ENCODE measurements around the gene CRAMP1. TPM values are rescaled to one million over a fixed set of nuclear protein-coding genes. Genes with fewer than 3 reads are reported as not detected.

CRAMP1 gene
- total RNA-seq, 1 donor from 2014 or later: 5.2 TPM

DNA sequence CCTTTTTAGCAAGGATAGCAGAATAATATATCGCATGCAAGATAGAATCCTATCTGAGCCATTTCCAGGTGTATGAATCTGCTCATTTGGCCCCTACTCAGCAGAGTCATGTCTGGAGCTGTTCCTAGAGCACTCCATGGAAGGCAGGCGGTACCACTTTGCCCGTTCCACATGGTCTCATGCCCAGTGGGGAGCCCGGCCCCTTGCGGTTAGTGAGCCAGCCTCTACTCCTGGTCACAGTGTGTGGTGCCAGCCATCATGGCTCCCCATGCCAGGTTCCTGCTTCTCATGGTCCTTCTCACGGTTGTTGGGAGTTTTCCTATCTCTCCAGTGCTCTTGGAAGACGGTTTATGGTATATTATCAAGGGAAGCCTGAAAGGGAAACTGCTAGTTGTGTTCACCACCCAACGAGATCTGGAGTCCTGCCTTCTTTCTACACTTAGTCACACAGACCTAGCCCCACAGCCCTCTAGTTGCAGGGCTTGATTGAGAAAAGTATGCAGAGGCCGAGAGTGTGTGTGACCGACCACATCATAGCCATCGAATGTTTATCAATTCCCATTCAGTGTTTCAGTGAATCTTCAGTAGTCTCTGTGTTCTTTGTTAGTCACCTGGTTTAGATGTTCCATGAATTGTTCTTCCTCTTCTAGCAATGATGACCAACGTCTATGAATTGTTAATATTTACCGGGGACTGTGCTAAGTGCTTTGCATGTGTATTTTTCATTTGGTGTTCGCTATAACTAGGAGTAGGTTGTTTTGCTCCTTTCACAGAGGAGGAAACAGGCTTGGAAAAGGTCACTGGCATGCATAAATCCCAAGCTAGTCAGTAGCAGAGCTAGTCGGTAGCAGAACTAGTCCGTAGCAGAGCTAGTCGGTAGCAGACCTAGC lies 75.5 kb downstream of the CRAMP1 start:
- H3K27me3 ChIP-seq (ENCODE audit: control insufficient read depth in 3 of 3, insufficient read depth in 3 of 3, low read length in 3 of 3): no peaks in the 10 kb centered on the region
- peaks cover 17 to 39% (median 36%) of the 10 kb centered on the region in 3 donors for H3K36me3 ChIP-seq (ENCODE audit: control insufficient read depth in 3 of 3, insufficient read depth in 3 of 3, low read length in 3 of 3)
- H3K4me3 ChIP-seq (ENCODE audit: low read length in 3 of 3): no peak overlapping the region
- no peak overlapping the region for H3K27ac ChIP-seq (ENCODE audit: low read depth, low read length)
- no peaks in the 10 kb centered on the region for H3K4me1 ChIP-seq (ENCODE audit: control insufficient read depth in 3 of 3, insufficient read depth in 3 of 3, low read length in 3 of 3)
- H3K9ac ChIP-seq (ENCODE audit: low read depth in 1 of 3, low read length in 3 of 3): no peak overlapping the region
- H3K9me3 ChIP-seq (ENCODE audit: control insufficient read depth in 3 of 3, low read length in 3 of 3): no peaks in the 10 kb centered on the region

GRCh38 chr16:1688807-1689560 lies 76.8 kb downstream of the CRAMP1 start:
- Histone ChIP-seq H3K9me3 (ENCODE audit: control insufficient read depth in 3 of 3, low read length in 3 of 3) (no peaks in the 10 kb centered on the region), H3K27ac (ENCODE audit: low read depth, low read length) (no peak overlapping the region), H3K4me1 (ENCODE audit: control insufficient read depth in 3 of 3, insufficient read depth in 3 of 3, low read length in 3 of 3) (no peaks in the 10 kb centered on the region), H3K4me3 (ENCODE audit: low read length in 3 of 3) (no peak overlapping the region), H3K27me3 (ENCODE audit: control insufficient read depth in 3 of 3, insufficient read depth in 3 of 3, low read length in 3 of 3) (no peaks in the 10 kb centered on the region), H3K9ac (ENCODE audit: low read depth in 1 of 3, low read length in 3 of 3) (no peak overlapping the region), H3K36me3 (ENCODE audit: control insufficient read depth in 3 of 3, insufficient read depth in 3 of 3, low read length in 3 of 3) (peaks cover 20 to 45% (median 43%) of the 10 kb centered on the region in 3 donors)

DNA sequence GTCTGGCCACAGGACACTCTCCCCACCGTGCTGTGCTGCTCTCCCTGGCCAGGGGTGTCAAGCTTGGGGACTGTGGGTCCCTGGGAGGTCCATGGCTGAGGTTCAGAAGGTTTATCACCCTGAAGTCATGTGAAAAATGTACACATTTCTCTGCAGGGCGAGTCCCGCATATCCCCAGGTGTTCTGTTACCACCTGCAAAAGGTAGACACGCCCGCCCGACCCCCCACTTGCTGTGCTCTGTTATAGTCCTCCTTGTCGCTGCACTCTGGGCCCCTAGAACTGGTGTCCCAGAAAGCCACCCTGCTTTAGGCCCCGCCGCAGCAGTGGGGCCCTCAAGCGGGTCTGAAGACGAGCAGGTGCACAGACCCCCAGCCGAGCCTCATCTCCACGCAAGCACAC lies 77.7 kb downstream of the CRAMP1 start:
- H3K4me1 ChIP-seq (ENCODE audit: control insufficient read depth in 3 of 3, insufficient read depth in 3 of 3, low read length in 3 of 3): no peaks in the 10 kb centered on the region
- H3K9ac ChIP-seq (ENCODE audit: low read depth in 1 of 3, low read length in 3 of 3): no peak overlapping the region
- no peaks in the 10 kb centered on the region for H3K27me3 ChIP-seq (ENCODE audit: control insufficient read depth in 3 of 3, insufficient read depth in 3 of 3, low read length in 3 of 3)
- no peak overlapping the region for H3K27ac ChIP-seq (ENCODE audit: low read depth, low read length)
- no peak overlapping the region for H3K4me3 ChIP-seq (ENCODE audit: low read length in 3 of 3)
- no peaks in the 10 kb centered on the region for H3K9me3 ChIP-seq (ENCODE audit: control insufficient read depth in 3 of 3, low read length in 3 of 3)
- H3K36me3 ChIP-seq (ENCODE audit: control insufficient read depth in 3 of 3, insufficient read depth in 3 of 3, low read length in 3 of 3): peaks cover 20 to 45% (median 44%) of the 10 kb centered on the region in 3 donors

GRCh38 chr16:1690810-1691209 lies 78.7 kb downstream of the CRAMP1 start:
- Histone ChIP-seq H3K9ac (ENCODE audit: low read depth in 1 of 3, low read length in 3 of 3) (no peak overlapping the region), H3K4me3 (ENCODE audit: low read length in 3 of 3) (no peak overlapping the region), H3K4me1 (ENCODE audit: control insufficient read depth in 3 of 3, insufficient read depth in 3 of 3, low read length in 3 of 3) (no peaks in the 10 kb centered on the region), H3K27ac (ENCODE audit: low read depth, low read length) (no peak overlapping the region), H3K27me3 (ENCODE audit: control insufficient read depth in 3 of 3, insufficient read depth in 3 of 3, low read length in 3 of 3) (no peaks in the 10 kb centered on the region), H3K9me3 (ENCODE audit: control insufficient read depth in 3 of 3, low read length in 3 of 3) (no peaks in the 10 kb centered on the region), H3K36me3 (ENCODE audit: control insufficient read depth in 3 of 3, insufficient read depth in 3 of 3, low read length in 3 of 3) (peaks cover 20 to 45% (median 43%) of the 10 kb centered on the region in 3 donors)

- H3K4me3 ChIP-seq (ENCODE audit: low read length in 3 of 3): no peak overlapping the region
- no peaks in the 10 kb centered on the region for H3K27me3 ChIP-seq (ENCODE audit: control insufficient read depth in 3 of 3, insufficient read depth in 3 of 3, low read length in 3 of 3)
- H3K4me1 ChIP-seq (ENCODE audit: control insufficient read depth in 3 of 3, insufficient read depth in 3 of 3, low read length in 3 of 3): no peaks in the 10 kb centered on the region
- no peaks in the 10 kb centered on the region for H3K9me3 ChIP-seq (ENCODE audit: control insufficient read depth in 3 of 3, low read length in 3 of 3)
- no peak overlapping the region for H3K9ac ChIP-seq (ENCODE audit: low read depth in 1 of 3, low read length in 3 of 3)
- H3K36me3 ChIP-seq (ENCODE audit: control insufficient read depth in 3 of 3, insufficient read depth in 3 of 3, low read length in 3 of 3): peaks cover 20 to 45% (median 42%) of the 10 kb centered on the region in 3 donors
- H3K27ac ChIP-seq (ENCODE audit: low read depth, low read length): no peak overlapping the region
Observed at GRCh38 chr16:1691276-1691675, 79.1 kb downstream of the CRAMP1 start.

DNA sequence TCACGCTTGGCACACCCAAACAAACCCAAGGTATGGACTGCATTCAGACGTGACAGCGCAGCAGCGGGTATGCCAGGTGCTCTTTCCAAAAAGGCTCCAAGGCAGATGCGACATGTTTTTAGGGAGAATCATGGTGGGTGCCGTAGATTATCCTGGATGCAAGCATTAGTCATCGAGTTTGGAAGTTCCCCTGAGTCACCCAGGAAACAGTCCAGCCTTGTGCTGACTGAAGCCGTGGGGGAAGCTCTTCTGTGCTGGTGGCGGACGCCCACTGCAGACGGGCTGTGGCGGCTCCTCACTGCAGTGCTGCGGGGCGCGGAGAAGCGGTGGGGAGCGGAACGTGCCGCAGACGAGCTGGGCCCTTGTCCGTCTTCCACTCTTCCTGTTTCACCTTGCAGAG lies 79.8 kb downstream of the CRAMP1 start:
- Histone ChIP-seq H3K36me3 (ENCODE audit: control insufficient read depth in 3 of 3, insufficient read depth in 3 of 3, low read length in 3 of 3) (peaks cover 20 to 47% (median 43%) of the 10 kb centered on the region in 3 donors), H3K9me3 (ENCODE audit: control insufficient read depth in 3 of 3, low read length in 3 of 3) (no peaks in the 10 kb centered on the region), H3K9ac (ENCODE audit: low read depth in 1 of 3, low read length in 3 of 3) (no peak overlapping the region), H3K27me3 (ENCODE audit: control insufficient read depth in 3 of 3, insufficient read depth in 3 of 3, low read length in 3 of 3) (no peaks in the 10 kb centered on the region), H3K4me1 (ENCODE audit: control insufficient read depth in 3 of 3, insufficient read depth in 3 of 3, low read length in 3 of 3) (no peaks in the 10 kb centered on the region), H3K27ac (ENCODE audit: low read depth, low read length) (no peak overlapping the region), H3K4me3 (ENCODE audit: low read length in 3 of 3) (no peak overlapping the region)

GRCh38 chr16:1696863-1697262 lies 84.7 kb downstream of the CRAMP1 start:
- Histone ChIP-seq H3K9me3 (ENCODE audit: control insufficient read depth in 3 of 3, low read length in 3 of 3) (no peaks in the 10 kb centered on the region), H3K4me3 (ENCODE audit: low read length in 3 of 3) (no peak overlapping the region), H3K27me3 (ENCODE audit: control insufficient read depth in 3 of 3, insufficient read depth in 3 of 3, low read length in 3 of 3) (no peaks in the 10 kb centered on the region), H3K27ac (ENCODE audit: low read depth, low read length) (no peak overlapping the region), H3K9ac (ENCODE audit: low read depth in 1 of 3, low read length in 3 of 3) (no peak overlapping the region), H3K4me1 (ENCODE audit: control insufficient read depth in 3 of 3, insufficient read depth in 3 of 3, low read length in 3 of 3) (no peaks in the 10 kb centered on the region), H3K36me3 (ENCODE audit: control insufficient read depth in 3 of 3, insufficient read depth in 3 of 3, low read length in 3 of 3) (peaks cover 18 to 54% (median 45%) of the 10 kb centered on the region in 3 donors)

- no peaks in the 10 kb centered on the region for H3K4me1 ChIP-seq (ENCODE audit: control insufficient read depth in 3 of 3, insufficient read depth in 3 of 3, low read length in 3 of 3)
- no peaks in the 10 kb centered on the region for H3K9me3 ChIP-seq (ENCODE audit: control insufficient read depth in 3 of 3, low read length in 3 of 3)
- peaks cover 10 to 41% (median 37%) of the 10 kb centered on the region in 3 donors for H3K36me3 ChIP-seq (ENCODE audit: control insufficient read depth in 3 of 3, insufficient read depth in 3 of 3, low read length in 3 of 3)
- H3K4me3 ChIP-seq (ENCODE audit: low read length in 3 of 3): no peak overlapping the region
- H3K9ac ChIP-seq (ENCODE audit: low read depth in 1 of 3, low read length in 3 of 3): no peak overlapping the region
- H3K27ac ChIP-seq (ENCODE audit: low read depth, low read length): no peak overlapping the region
- H3K27me3 ChIP-seq (ENCODE audit: control insufficient read depth in 3 of 3, insufficient read depth in 3 of 3, low read length in 3 of 3): no peaks in the 10 kb centered on the region
Observed at GRCh38 chr16:1698680-1699079, 86.5 kb downstream of the CRAMP1 start.

- peaks cover 0 to 4% (median 2%) of the 10 kb centered on the region in 3 donors for H3K4me1 ChIP-seq (ENCODE audit: control insufficient read depth in 3 of 3, insufficient read depth in 3 of 3, low read length in 3 of 3)
- no peak overlapping the region for H3K4me3 ChIP-seq (ENCODE audit: low read length in 3 of 3)
- H3K9me3 ChIP-seq (ENCODE audit: control insufficient read depth in 3 of 3, low read length in 3 of 3): no peaks in the 10 kb centered on the region
- peaks cover 10 to 37% (median 36%) of the 10 kb centered on the region in 3 donors for H3K36me3 ChIP-seq (ENCODE audit: control insufficient read depth in 3 of 3, insufficient read depth in 3 of 3, low read length in 3 of 3)
- H3K27ac ChIP-seq (ENCODE audit: low read depth, low read length): no peak overlapping the region
- no peaks in the 10 kb centered on the region for H3K27me3 ChIP-seq (ENCODE audit: control insufficient read depth in 3 of 3, insufficient read depth in 3 of 3, low read length in 3 of 3)
- H3K9ac ChIP-seq (ENCODE audit: low read depth in 1 of 3, low read length in 3 of 3): no peak overlapping the region
Observed at GRCh38 chr16:1700246-1700645, 88.1 kb downstream of the CRAMP1 start.
